Left lung (tissue), 10 donors: ENCODE data around the gene RFTN1. TPM values are rescaled to one million over a fixed set of nuclear protein-coding genes. Genes with fewer than 3 reads are reported as not detected.

Experiments
- ATAC-seq: fragments of 200-7000 bp; cut with Tn5 transposase; one replicate; pipeline ENCODE4 v1.9.1; 2020; ENCODE audit warnings: moderate library complexity
- DNase-seq, 4 donors: peaks; one replicate each; pipeline ENCODE4 v3.0.0-alpha.2; 2013 to 2020
- H3K27ac ChIP-seq, 2 donors: fragments of 200-600 bp; sonication (generic) in 1 of 2; one replicate each; pipeline versions ENCODE4 v1.5.0 to v1.8.0; 2020 to 2021
- H3K27me3 ChIP-seq, 2 donors: fragments of 200-600 bp; sonication (generic) in 1 of 2; one replicate each; pipeline versions ENCODE4 v1.5.0 to v1.8.0; 2020 to 2021
- H3K36me3 ChIP-seq, 2 donors: fragments of 200-600 bp; sonication (generic) in 1 of 2; one replicate each; pipeline versions ENCODE4 v1.5.0 to v1.8.0; 2020 to 2021
- H3K4me1 ChIP-seq, 2 donors: fragments of 200-600 bp; one replicate each; pipeline ENCODE4 v1.8.0; 2021
- H3K4me3 ChIP-seq, 2 donors: fragments of 200-600 bp; sonication (generic) in 1 of 2; one replicate each; pipeline versions ENCODE4 v1.5.0 to v1.8.0; 2020 to 2021; ENCODE audit warnings: mild to moderate bottlenecking in 1 of 2
- H3K9me3 ChIP-seq, 2 donors: fragments of 200-600 bp; sonication (generic) in 1 of 2; one replicate each; pipeline versions ENCODE4 v1.5.0 to v1.8.0; 2020 to 2021
- intact Hi-C, 2 donors: fragments of 100-400 bp; cut with DNase I; formaldehyde crosslinking; loops; one replicate each; pipeline versions ENCODE4 v1.11.2 to v1.14.2; 2022
- polyA plus RNA-seq, 6 donors: library from polyadenylated mRNA; unstranded; fragments of 120-200 nt; gene quantifications; one replicate each; pipeline ENCODE4 v1.2.1, GENCODE V29; 2013; ENCODE audit not compliant: insufficient read length in 6 of 6
- total RNA-seq, 2 donors: library from RNA; stranded (reverse); fragmentation: NEBNext Ultra II Directional; extraction: Animal tissue kit (Norgen Biotek cat#: 25700); gene quantifications; one replicate each; pipeline ENCODE4 v1.2.1, GENCODE V29; 2021
- TF ChIP-seq, protein P1 (sequence below), 2 donors: fragments of 200-600 bp; sonication (generic) in 1 of 2; IDR thresholded peaks; one replicate each; pipeline versions ENCODE4 v1.5.0 to v1.8.0; 2021; ENCODE audit warnings: antibody characterized with exemption in 2 of 2
- donor health status: DM: no; HTN: yes; CAD: no.
- donor health status: DM: no; HTN: no; CAD: no.

Gene RFTN1
- total and polyA plus RNA-seq, 8 donors, result 47.2 to 85.1 (median 67.6) TPM

DNA sequence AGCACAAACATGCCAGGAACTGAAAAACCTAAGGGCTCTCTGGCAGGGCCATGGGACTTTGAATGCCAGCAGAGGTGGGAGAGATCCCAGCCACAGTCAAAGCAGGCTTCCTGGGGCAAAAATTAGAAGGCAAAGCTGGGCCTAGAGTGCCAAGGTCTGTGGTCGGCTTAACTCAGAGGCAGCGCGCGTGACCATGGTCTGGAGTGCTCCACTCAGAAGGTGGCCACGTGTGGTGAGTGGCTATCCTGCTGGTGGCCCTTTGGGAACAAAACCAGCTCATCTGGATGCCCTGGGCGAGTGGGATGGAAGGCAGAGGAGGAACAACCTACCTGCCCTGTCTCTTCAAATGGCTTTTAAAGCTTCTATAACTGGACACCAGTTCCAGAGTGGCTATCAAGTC lies 185.4 kb downstream of the RFTN1 start:
- intact Hi-C loops, result no loop called here
- no peak for ATAC-seq
- Histone ChIP-seq H3K27me3 (no peaks in the 10 kb centered on the region), H3K4me1 (peaks cover 3 to 6% of the 10 kb centered on the region in 2 donors), H3K36me3 (peaks cover 0 to 47% of the 10 kb centered on the region in 2 donors), H3K4me3 (no peak overlapping the region), H3K9me3 (peaks cover 0 to 16% of the 10 kb centered on the region in 2 donors), H3K27ac (no peak overlapping the region)
- no peak for DNase-seq
- TF ChIP-seq, protein P1, sequence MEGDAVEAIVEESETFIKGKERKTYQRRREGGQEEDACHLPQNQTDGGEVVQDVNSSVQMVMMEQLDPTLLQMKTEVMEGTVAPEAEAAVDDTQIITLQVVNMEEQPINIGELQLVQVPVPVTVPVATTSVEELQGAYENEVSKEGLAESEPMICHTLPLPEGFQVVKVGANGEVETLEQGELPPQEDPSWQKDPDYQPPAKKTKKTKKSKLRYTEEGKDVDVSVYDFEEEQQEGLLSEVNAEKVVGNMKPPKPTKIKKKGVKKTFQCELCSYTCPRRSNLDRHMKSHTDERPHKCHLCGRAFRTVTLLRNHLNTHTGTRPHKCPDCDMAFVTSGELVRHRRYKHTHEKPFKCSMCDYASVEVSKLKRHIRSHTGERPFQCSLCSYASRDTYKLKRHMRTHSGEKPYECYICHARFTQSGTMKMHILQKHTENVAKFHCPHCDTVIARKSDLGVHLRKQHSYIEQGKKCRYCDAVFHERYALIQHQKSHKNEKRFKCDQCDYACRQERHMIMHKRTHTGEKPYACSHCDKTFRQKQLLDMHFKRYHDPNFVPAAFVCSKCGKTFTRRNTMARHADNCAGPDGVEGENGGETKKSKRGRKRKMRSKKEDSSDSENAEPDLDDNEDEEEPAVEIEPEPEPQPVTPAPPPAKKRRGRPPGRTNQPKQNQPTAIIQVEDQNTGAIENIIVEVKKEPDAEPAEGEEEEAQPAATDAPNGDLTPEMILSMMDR (IDR thresholded peaks at IDR 0.05), result no peak

DNA sequence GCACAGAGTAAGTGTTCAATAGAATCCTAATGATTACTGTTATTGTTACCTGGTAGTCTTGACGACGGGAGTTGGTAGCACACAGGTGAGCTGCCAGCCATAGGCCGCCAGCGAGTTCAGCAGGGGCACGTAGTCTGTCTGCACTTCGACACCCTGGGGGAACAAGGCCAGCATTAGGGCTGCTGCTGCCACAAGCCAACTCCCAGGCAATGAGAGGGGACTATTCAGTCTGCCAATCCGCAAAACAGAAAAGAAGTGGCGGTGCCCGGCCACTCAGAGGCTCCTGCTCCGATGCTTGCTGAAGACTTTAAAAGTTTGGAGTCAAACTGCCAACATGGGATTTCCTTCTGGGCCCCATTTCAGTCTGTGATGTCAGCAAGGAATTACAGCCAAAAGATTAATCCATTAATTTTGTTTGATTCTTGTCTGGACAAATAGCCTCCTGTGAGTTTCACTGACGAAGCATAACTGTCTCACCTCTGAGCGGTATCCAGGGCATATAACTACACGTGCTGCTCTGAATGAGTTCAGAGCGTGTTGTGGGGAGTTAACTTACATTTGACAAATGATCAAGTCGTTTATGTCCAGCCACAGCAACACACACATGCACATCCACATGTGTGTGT lies 186.7 kb downstream of the RFTN1 start:
- peaks cover 0 to 56% of the 10 kb centered on the region in 2 donors for H3K36me3 ChIP-seq
- DNase-seq (no peak), ATAC-seq (no peak)
- intact Hi-C loops, result no loop called here
- no peak overlapping the region for H3K4me3 ChIP-seq
- TF ChIP-seq, protein P1 (IDR thresholded peaks at IDR 0.05), result no peak
- peaks cover 0 to 11% of the 10 kb centered on the region in 2 donors for H3K9me3 ChIP-seq
- no peaks in the 10 kb centered on the region for H3K4me1 ChIP-seq
- H3K27ac ChIP-seq, result no peak overlapping the region
- H3K27me3 ChIP-seq, result no peaks in the 10 kb centered on the region

DNA sequence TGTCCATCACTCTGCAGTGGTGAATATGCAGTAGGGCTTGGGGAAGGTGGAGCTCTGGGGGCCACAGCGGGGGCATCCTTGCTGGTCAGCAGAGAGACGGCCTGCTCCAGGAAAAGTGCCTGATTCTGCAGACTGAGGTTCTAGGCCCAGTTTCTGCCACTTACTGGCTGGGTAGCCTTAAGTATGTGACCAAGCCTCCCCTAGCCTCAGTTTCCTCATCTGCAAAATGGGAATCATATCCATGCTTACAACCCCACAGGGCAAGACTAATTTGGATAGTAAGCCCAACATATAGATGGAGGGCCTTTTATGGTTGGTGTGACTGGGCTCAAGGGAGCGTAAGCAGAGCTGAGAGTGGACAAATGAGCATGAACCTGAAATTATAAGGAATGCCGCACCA lies 187.6 kb downstream of the RFTN1 start:
- Histone ChIP-seq H3K27ac (no peak overlapping the region), H3K4me1 (no peaks in the 10 kb centered on the region), H3K27me3 (no peaks in the 10 kb centered on the region), H3K4me3 (no peak overlapping the region), H3K36me3 (peaks cover 0 to 59% of the 10 kb centered on the region in 2 donors), H3K9me3 (peaks cover 0 to under 1% of the 10 kb centered on the region in 2 donors)
- intact Hi-C loops, result no loop called here
- no peak for DNase-seq
- no peak for ATAC-seq
- TF ChIP-seq, protein P1 (IDR thresholded peaks at IDR 0.05), result no peak

DNA sequence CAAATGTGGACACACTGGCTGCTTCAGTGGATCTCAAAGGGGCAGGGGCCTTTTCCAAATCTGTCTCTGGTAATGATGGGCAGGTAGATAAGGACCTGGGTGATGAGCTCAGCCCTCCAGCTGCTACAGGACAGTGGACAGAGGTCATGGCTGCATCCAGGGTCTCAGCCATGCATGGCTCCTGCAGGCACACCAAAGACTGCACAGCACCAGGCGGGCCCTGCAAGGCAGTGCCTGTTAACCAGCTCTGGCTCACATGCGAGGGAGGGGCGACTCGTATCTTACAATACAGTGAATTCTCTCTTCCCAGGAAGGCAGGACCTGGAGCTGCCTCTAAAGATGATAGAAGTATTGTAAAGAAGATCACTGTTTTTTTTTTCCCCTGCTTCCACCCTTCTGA lies 189.8 kb downstream of the RFTN1 start:
- Histone ChIP-seq H3K36me3 (peaks cover 0 to 76% of the 10 kb centered on the region in 2 donors), H3K4me3 (no peak overlapping the region), H3K9me3 (no peaks in the 10 kb centered on the region), H3K4me1 (no peaks in the 10 kb centered on the region), H3K27me3 (no peaks in the 10 kb centered on the region), H3K27ac (no peak overlapping the region)
- ATAC-seq (no peak), DNase-seq (no peak)
- TF ChIP-seq, protein P1 (IDR thresholded peaks at IDR 0.05), result no peak
- intact Hi-C loops, result no loop called here

DNA sequence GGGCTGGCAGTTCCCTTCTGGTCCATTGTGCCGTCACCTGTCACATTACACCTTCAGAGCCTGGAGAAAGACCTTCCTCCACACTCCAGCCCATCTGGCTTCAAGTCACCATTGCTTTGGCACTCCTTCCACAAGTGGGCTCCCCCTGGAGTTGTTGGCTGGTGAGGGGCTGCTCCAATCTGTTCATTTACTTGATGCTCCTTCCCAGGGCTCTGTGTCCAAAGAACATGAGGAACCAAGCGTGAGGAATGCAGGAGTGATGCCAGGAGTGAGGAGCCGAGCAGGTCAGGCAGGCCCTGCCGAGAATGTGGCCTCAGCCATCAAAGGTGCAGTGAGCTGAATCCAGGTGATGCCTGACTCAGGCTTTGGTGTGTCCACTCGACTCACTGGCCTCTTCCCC lies 191.3 kb downstream of the RFTN1 start:
- no peak overlapping the region for H3K27ac ChIP-seq
- DNase-seq (no peak), ATAC-seq (no peak)
- no peaks in the 10 kb centered on the region for H3K27me3 ChIP-seq
- TF ChIP-seq, protein P1 (IDR thresholded peaks at IDR 0.05), result no peak
- H3K36me3 ChIP-seq, result peaks cover 0 to 73% of the 10 kb centered on the region in 2 donors
- H3K9me3 ChIP-seq, result no peaks in the 10 kb centered on the region
- H3K4me1 ChIP-seq, result peaks cover 0 to 8% of the 10 kb centered on the region in 2 donors
- intact Hi-C loops, result no loop called here
- no peak overlapping the region for H3K4me3 ChIP-seq
